ENCODE measurements around the gene GUF1.

GUF1 gene

DNA sequence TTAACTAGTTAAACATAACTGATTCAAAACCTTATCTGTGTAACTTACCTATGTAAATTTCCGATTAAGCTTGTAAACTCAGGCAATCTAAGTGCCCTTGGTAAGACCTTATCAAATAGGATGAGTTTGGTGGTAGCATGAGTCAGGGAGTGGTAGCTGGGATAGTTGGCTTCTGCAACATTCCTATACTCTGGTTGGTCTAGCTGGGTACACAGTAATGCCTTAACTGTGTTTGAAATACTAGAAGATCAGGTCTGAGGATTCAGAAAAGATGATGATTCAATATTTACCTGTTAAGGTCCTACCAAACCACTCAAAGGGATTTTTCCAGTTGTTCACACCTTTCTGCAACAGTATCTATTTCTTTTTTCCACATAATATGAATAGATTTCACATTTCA lies 32.1 kb upstream of the GUF1 start:
- no peak for DNase-seq (ENCODE audit: low spot score)
- TF ChIP-seq, protein P1, sequence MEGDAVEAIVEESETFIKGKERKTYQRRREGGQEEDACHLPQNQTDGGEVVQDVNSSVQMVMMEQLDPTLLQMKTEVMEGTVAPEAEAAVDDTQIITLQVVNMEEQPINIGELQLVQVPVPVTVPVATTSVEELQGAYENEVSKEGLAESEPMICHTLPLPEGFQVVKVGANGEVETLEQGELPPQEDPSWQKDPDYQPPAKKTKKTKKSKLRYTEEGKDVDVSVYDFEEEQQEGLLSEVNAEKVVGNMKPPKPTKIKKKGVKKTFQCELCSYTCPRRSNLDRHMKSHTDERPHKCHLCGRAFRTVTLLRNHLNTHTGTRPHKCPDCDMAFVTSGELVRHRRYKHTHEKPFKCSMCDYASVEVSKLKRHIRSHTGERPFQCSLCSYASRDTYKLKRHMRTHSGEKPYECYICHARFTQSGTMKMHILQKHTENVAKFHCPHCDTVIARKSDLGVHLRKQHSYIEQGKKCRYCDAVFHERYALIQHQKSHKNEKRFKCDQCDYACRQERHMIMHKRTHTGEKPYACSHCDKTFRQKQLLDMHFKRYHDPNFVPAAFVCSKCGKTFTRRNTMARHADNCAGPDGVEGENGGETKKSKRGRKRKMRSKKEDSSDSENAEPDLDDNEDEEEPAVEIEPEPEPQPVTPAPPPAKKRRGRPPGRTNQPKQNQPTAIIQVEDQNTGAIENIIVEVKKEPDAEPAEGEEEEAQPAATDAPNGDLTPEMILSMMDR (IDR thresholded peaks at IDR 0.05; ENCODE audit: extremely low read depth, insufficient read depth, missing control alignments), result no peak
- in situ Hi-C loops (cut with MboI; ENCODE audit: low pct_unique_long_range_greater_than_20kb, low sequenced_read_pairs, unreplicated experiment), result loop anchor here (25.0 kb wide), 1 partner anchor 1509 kb away; no protein-coding TSS in a partner anchor

DNA sequence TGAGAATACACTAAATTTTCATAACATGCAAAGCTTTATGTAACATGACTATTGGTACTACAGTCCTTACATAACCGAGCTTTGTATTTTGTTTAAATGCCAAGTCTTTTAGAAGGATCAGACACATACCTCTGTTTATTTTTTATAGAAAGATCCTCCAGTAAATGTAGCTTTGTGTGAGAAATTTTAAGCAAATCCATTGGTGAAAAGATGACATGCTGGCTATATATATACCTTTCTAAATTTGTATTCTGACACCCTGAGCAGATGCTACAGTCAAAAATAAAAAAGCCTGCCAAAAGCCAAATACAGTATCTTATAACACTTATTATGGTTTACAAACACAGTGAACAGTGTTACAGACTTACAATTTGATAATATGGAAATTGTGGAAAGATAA lies 26.8 kb upstream of the GUF1 start, which contains the start of gene YIPF7:
TSS of gene YIPF7 (minus strand) at position 201 of the 400 bp plus-strand sequence. CDS start 1,525 bp downstream, outside the sequence.
- DNase-seq (ENCODE audit: low spot score), result no peak

DNA sequence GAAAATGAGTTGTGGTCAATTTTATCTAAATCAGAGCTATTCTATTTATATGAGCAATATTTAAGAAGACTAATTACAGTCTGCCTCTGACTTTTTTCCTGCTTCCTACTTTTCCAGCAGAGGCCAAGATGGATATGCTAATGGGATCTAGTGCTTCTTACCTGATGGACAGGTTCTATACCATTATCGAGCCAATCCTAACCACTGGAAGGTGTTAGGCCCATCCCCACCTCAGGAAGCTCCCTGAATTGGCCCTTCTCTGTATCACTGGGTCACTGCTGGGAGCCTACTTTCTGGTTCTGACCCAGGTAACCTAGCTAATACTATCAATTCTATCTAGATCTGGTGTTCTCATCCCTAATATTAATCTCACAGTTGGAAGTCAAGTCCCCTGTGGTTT lies 26.2 kb upstream of the GUF1 start:
- TF ChIP-seq, protein P1 (IDR thresholded peaks at IDR 0.05; ENCODE audit: extremely low read depth, insufficient read depth, missing control alignments), result no peak
- in situ Hi-C loops (cut with MboI; ENCODE audit: low pct_unique_long_range_greater_than_20kb, low sequenced_read_pairs, unreplicated experiment), result no loop called here

More for the DNA sequence above, 26.8 kb upstream of the GUF1 start, which contains the start of gene YIPF7:
- in situ Hi-C loops (cut with MboI; ENCODE audit: low pct_unique_long_range_greater_than_20kb, low sequenced_read_pairs, unreplicated experiment), result no loop called here
- TF ChIP-seq, protein P1 (IDR thresholded peaks at IDR 0.05; ENCODE audit: extremely low read depth, insufficient read depth, missing control alignments), result no peak

DNA sequence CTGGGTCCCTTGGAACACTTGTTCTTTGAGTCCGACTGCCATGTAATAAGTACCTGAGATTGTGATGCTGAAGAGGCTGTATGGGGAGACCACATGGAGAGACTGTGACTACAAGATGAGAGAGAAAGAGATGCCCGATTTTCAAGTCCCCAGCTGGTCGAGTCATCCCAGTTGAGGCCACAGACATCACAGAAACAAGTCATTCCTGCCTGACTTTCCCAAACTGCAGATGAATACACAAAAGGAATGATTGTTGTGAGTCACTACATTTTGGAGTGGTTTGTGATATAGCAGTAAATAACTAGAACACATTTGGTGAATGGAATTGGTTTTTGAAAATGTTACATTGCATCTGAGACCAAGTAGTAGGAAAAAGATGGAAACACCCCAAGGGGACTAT lies 17.8 kb upstream of the GUF1 start:
- in situ Hi-C loops (cut with MboI; ENCODE audit: low pct_unique_long_range_greater_than_20kb, low sequenced_read_pairs, unreplicated experiment), result no loop called here
- TF ChIP-seq, protein P1 (IDR thresholded peaks at IDR 0.05; ENCODE audit: extremely low read depth, insufficient read depth, missing control alignments), result no peak
- no peak for DNase-seq (ENCODE audit: low spot score)

More for the DNA sequence above, 26.2 kb upstream of the GUF1 start:
- DNase-seq (ENCODE audit: low spot score), result no peak

DNA sequence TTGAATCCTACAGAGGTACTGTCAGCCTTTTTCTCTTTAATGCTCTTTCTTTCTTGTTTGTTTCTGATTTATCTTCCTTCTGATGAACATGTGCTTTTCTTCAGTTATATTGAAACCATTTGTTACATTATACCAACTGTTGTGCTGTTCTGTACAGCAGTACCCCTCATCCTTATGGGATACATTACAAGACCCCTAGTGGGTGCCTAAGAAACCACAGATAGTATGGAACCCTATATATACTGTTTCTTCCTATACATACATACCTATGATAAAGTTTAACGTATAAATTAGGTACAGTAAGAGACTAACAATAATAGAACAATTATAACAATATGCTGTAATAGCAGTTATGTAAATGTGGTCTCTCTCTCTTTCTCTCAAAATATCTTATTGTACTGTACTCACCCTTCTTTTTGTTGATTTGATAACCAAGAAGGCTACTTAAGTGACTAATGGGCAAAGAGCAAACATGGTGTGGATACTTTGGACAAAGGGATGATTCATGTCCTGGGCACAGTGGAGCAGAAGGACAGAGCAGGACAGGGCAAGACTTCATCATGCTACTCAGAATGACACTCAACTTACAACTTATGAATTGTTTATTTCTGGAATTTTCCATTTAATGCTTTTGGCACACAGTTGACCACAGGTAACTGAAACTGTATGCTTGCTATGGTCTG lies 16.1 kb upstream of the GUF1 start:
- DNase-seq (ENCODE audit: low spot score), result no peak
- TF ChIP-seq, protein P1 (IDR thresholded peaks at IDR 0.05; ENCODE audit: extremely low read depth, insufficient read depth, missing control alignments), result no peak
- in situ Hi-C loops (cut with MboI; ENCODE audit: low pct_unique_long_range_greater_than_20kb, low sequenced_read_pairs, unreplicated experiment), result no loop called here

DNA sequence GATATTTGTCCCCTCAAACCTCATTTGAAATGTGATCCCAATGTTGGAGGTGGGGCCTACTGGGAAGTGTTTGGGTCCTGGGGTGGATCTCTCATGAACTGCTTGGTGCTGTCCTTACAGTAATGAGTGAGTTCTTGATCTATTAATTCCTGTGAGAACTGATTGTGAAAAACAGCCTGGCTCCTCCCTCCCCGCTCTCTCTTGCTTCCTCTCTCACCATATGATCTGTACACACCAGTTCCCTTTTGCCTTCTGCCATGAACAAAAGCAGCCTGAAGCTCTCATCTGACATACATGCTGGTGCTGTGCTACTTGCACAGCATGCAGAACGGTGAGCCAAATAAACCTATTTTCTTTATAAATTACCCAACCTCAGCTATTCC lies 15.6 kb upstream of the GUF1 start:
- in situ Hi-C loops (cut with MboI; ENCODE audit: low pct_unique_long_range_greater_than_20kb, low sequenced_read_pairs, unreplicated experiment), result no loop called here
- TF ChIP-seq, protein P1 (IDR thresholded peaks at IDR 0.05; ENCODE audit: extremely low read depth, insufficient read depth, missing control alignments), result no peak
- no peak for DNase-seq (ENCODE audit: low spot score)
